ENCODE measurements around the gene WDR59. TPM values are rescaled to one million over a fixed set of nuclear protein-coding genes. Genes with fewer than 3 reads are reported as not detected.

Gene WDR59
- total and polyA plus RNA-seq, 9 of the 15 experiments (the other 6 are each of a cell fraction or from before 2014, with no cell fraction given), result 12.7 to 126 (median 34.7) TPM

DNA sequence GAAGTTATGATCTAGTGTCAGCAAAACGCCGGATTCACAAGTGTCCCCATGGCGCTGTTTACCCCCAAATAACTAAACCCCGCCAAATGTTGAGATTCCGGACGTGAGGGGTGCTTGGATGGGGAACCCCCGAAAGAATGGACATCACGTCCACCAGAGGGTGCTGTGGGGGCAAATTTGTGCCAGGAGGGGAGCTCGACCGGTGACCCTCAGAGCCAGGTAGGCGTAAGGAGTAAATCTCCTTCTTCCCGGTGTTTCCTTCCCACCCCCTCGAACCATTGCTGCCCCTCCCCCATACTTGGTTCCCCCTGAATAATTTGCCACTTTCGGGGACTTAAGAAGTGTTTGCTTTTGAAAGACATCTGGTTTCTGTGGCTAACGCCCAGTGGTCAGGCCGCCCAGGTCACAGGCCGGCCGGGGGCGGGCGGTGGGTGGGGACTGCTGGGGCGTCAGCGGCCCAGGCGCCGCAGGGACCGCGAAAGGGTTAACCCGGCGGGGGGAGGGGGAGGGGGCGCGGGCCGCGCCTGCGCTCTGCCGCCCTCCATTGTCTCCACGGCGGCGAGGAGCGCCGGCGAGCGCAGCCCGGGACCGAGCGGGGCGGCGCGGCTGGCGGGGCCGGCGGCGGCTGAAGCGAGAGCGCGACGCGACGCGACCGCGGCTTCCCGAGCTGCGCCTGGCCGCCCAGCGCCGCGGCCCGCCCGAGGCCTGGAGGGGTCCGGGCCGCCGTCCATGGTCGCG, 13.7 kb upstream of the WDR59 start, which contains the start of gene ZNRF1:
Gene ZNRF1, plus strand, starts transcription at position 544 of the 738 bp plus-strand sequence. CDS start 648 bp downstream, outside the sequence.
- peaks cover 31 to 40% of the 10 kb centered on the region in 2 experiments for H3K4me1 ChIP-seq (replicated peaks in 1 of 2; ENCODE audit: control insufficient read depth in 2 of 2, insufficient read depth in 2 of 2, low read length in 2 of 2)
- peaks cover 6% of the 10 kb centered on the region; the same call in 1 of the 3 replicates for H3K36me3 ChIP-seq (ENCODE audit: control insufficient read depth, insufficient read depth, low read length)
- no peaks in the 10 kb centered on the region for H3K9me1 ChIP-seq (ENCODE audit: control insufficient read depth, insufficient read depth, low read length)
- H2AFZ ChIP-seq (ENCODE audit: low read depth, low read length), result peak within 1 kb of the TSS; percentile 82
- POLR2A ChIA-PET, result interaction anchor here (0.6 to 4.6 kb wide), 6 partner anchors 10 to 124 kb away, joined by 3 to 17 read pairs (median 4); partner anchors contain the start of gene WDR59
- H3K27me3 ChIP-seq (ENCODE audit: control insufficient read depth in 2 of 2, insufficient read depth in 2 of 2, low read length in 2 of 2), result no peaks in the 10 kb centered on the region
- H3K4me2 ChIP-seq (ENCODE audit: insufficient read depth, low read length), result peak within 1 kb of the TSS; percentile 86
- ATAC-seq (peak; percentile 86), FAIRE-seq (peak; percentile 95), DNase-seq (ENCODE audit: extremely low read depth in 1 of 4, low spot score in 3 of 4) (peak; percentile 94 to 95 (median 95))
- peaks cover 16% of the 10 kb centered on the region; the same call in 1 of the 2 replicates for H4K20me1 ChIP-seq (replicated peaks; ENCODE audit: control insufficient read depth, insufficient read depth, low read length)
- no peaks in the 10 kb centered on the region for H3K9me3 ChIP-seq (replicated peaks; ENCODE audit: control insufficient read depth, insufficient read depth, low read depth, low read length)
- H3K27ac ChIP-seq (ENCODE audit: extremely low read depth, low read depth, low read length), result peak within 1 kb of the TSS; percentile 73
- peaks cover 44% of the 10 kb centered on the region for H3K79me2 ChIP-seq (ENCODE audit: control insufficient read depth, insufficient read depth, low read length)
- 3% methylated on average over 25 of the region's 73 CpGs for WGBS (ENCODE audit: insufficient coverage, low coverage, missing lambda C conversion rate)
- peak within 1 kb of the TSS; percentile 55 to 92 for H3K9ac ChIP-seq (ENCODE audit: insufficient read depth in 1 of 2, low read depth in 2 of 2, low read length in 2 of 2)
- H3K4me3 ChIP-seq, result peak within 1 kb of the TSS; percentile 62
- CTCF ChIA-PET (ENCODE audit: low intra/inter-chr PET ratio), result interaction anchor here (1.0 to 3.0 kb wide), 2 partner anchors 10 to 113 kb away, joined by 3 to 42 read pairs; no protein-coding TSS in a partner anchor
- in situ Hi-C loops (cut with MboI) (no loop called here), intact Hi-C loops (cut with micrococcal nuclease) (loop anchor here (1.0 to 2.0 kb wide), 2 partner anchors 113 to 198 kb away; no protein-coding TSS in a partner anchor)
- no TSS peak for BruUV-seq (replicated peaks)
- TF ChIP-seq CHCHD3 (CRISPR knock-in tag; IDR thresholded peaks at IDR 0.05), result no peak
- no peak for TF ChIP-seq CEBPB (tag; IDR thresholded peaks at IDR 0.05)
- peak; percentile 85 for TF ChIP-seq ARID2 (IDR thresholded peaks at IDR 0.05)
- TF ChIP-seq HCFC1 (IDR thresholded peaks at IDR 0.05; ENCODE audit: low read depth, low read length), result peak; percentile 18
- TF ChIP-seq, protein P1, sequence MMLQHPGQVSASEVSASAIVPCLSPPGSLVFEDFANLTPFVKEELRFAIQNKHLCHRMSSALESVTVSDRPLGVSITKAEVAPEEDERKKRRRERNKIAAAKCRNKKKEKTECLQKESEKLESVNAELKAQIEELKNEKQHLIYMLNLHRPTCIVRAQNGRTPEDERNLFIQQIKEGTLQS (IDR thresholded peaks at IDR 0.05), result no peak
- TF ChIP-seq, protein P1 (CRISPR knock-in tag; conservative IDR thresholded peaks at IDR 0.05), result no peak
- peak; percentile 81 for TF ChIP-seq SMC3 (conservative IDR thresholded peaks at IDR 0.05; ENCODE audit: insufficient read depth, low read depth, low read length)
- TF ChIP-seq HEY1 (CRISPR knock-in tag; IDR thresholded peaks at IDR 0.05; ENCODE audit: borderline replicate concordance), result no peak
- TF ChIP-seq, protein P2, sequence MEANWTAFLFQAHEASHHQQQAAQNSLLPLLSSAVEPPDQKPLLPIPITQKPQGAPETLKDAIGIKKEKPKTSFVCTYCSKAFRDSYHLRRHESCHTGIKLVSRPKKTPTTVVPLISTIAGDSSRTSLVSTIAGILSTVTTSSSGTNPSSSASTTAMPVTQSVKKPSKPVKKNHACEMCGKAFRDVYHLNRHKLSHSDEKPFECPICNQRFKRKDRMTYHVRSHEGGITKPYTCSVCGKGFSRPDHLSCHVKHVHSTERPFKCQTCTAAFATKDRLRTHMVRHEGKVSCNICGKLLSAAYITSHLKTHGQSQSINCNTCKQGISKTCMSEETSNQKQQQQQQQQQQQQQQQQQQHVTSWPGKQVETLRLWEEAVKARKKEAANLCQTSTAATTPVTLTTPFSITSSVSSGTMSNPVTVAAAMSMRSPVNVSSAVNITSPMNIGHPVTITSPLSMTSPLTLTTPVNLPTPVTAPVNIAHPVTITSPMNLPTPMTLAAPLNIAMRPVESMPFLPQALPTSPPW (CRISPR knock-in tag; IDR thresholded peaks at IDR 0.05), result peak; percentile 100
- TF ChIP-seq, protein P3, sequence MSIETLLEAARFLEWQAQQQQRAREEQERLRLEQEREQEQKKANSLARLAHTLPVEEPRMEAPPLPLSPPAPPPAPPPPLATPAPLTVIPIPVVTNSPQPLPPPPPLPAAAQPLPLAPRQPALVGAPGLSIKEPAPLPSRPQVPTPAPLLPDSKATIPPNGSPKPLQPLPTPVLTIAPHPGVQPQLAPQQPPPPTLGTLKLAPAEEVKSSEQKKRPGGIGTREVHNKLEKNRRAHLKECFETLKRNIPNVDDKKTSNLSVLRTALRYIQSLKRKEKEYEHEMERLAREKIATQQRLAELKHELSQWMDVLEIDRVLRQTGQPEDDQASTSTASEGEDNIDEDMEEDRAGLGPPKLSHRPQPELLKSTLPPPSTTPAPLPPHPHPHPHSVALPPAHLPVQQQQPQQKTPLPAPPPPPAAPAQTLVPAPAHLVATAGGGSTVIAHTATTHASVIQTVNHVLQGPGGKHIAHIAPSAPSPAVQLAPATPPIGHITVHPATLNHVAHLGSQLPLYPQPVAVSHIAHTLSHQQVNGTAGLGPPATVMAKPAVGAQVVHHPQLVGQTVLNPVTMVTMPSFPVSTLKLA (conservative IDR thresholded peaks at IDR 0.05), result peak; percentile 59 to 63; a peak in 3 of 4 replicates
- TF ChIP-seq, protein P4, sequence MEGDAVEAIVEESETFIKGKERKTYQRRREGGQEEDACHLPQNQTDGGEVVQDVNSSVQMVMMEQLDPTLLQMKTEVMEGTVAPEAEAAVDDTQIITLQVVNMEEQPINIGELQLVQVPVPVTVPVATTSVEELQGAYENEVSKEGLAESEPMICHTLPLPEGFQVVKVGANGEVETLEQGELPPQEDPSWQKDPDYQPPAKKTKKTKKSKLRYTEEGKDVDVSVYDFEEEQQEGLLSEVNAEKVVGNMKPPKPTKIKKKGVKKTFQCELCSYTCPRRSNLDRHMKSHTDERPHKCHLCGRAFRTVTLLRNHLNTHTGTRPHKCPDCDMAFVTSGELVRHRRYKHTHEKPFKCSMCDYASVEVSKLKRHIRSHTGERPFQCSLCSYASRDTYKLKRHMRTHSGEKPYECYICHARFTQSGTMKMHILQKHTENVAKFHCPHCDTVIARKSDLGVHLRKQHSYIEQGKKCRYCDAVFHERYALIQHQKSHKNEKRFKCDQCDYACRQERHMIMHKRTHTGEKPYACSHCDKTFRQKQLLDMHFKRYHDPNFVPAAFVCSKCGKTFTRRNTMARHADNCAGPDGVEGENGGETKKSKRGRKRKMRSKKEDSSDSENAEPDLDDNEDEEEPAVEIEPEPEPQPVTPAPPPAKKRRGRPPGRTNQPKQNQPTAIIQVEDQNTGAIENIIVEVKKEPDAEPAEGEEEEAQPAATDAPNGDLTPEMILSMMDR (IDR thresholded peaks at IDR 0.05 in 2 of 3, conservative IDR thresholded peaks at IDR 0.05 in 1 of 3; ENCODE audit: insufficient read depth in 2 of 3, low read depth in 1 of 3, low read length in 3 of 3), result peak; percentile 83 to 86 (median 84)
- peak; percentile 37; the same call in 1 of the 2 replicates for TF ChIP-seq MYC (IDR thresholded peaks at IDR 0.05; ENCODE audit: low read depth, low read length)
- TF ChIP-seq MYC (CRISPR knock-in tag; IDR thresholded peaks at IDR 0.05; ENCODE audit: borderline replicate concordance, low read depth), result no peak
- TF ChIP-seq NONO (IDR thresholded peaks at IDR 0.05; ENCODE audit: low read depth in 2 of 2, low read length in 1 of 2), result peak in 1 of 2 experiments; percentile 77; a peak in 1 of 4 replicates
